Measurements from ENCODE around the gene PACRG.

PACRG gene

DNA sequence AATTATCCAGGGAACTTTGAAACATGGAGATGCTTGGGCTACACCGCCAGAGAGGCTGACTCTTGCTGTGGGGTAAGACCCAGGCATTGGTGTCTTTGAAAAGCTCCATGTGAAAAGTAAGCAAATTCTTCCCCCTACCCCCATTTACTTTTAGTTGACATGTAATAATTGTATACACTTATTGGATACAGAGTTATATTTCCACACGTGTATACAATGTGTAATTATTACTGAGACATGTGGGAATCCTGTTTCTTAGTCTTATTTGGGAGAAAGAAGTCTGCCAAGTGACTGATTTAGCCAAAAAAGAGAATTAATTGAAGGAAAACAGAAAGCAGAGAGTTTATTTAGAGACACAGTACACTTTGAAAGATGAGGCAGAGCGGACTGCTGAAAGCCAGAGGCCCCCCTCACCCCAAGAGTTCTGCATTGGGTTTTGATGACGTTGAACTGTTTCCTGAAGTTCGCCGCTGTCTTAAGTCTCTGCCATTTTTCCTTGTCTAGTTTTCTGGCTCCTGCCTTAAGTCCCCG lies 193.8 kb downstream of the PACRG start:
- DNase-seq (ENCODE audit: low spot score), result no peak
- Mint-ChIP-seq H3K4me3 (no peak overlapping the region), H3K9me3 (peaks cover 15% of the 10 kb centered on the region), H3K36me3 (ENCODE audit: low read depth) (no peaks in the 10 kb centered on the region), H3K27me3 (ENCODE audit: low read depth) (no peaks in the 10 kb centered on the region), H3K27ac (no peak overlapping the region), H3K4me1 (ENCODE audit: low read depth) (no peaks in the 10 kb centered on the region)

DNA sequence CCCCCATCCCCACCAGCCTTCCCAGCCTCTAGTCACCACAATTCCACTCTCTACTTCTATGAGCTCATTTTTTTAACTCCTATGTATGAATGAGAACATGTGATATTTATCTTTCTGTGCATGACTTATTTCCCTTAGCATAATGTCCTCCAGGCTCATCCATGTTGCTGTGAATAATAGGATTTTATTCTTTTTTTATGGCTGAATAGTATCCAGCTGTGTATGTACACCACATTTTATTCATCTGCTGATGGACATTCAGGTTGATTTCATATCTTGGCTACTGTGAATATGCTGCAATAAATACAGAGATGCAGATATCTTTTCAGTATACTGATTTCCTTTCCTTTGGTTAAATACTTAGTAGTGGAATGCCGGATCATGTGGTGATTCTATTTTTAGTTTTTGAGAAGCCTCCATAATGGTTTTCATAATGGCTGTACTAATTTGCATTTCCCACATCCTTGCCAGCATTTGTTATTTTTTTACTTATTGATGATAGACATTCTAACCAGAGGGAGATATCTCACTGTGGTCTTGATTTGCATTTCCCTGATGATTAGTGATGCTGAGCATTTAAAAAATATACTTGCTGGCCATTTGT lies 194.9 kb downstream of the PACRG start:
- Mint-ChIP-seq H3K4me1 (ENCODE audit: low read depth) (no peaks in the 10 kb centered on the region), H3K36me3 (ENCODE audit: low read depth) (no peaks in the 10 kb centered on the region), H3K4me3 (no peak overlapping the region), H3K27ac (no peak overlapping the region), H3K27me3 (ENCODE audit: low read depth) (no peaks in the 10 kb centered on the region), H3K9me3 (peaks cover 19% of the 10 kb centered on the region)
- DNase-seq (ENCODE audit: low spot score), result no peak

DNA sequence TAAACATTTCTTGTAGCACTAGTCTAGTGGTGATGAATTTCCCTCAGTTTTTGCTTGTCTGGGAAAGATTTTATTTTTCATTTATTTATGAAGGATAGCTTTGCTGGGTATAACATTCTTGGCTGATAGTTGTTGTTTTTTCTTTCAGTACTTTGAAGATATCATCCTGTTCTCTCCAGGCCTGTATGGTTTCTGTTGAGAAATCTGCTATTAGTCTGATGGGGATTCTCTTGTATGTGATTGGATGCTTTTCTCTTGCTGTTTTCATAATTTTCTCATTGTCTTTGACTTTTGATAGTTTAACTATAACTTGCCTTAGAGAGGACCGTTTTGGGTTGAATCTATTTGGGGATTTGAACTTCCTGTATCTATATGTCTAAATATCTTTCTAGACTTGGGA lies 207.1 kb downstream of the PACRG start:
- Mint-ChIP-seq H3K27ac (no peak overlapping the region), H3K9me3 (peaks cover 30% of the 10 kb centered on the region), H3K36me3 (ENCODE audit: low read depth) (no peaks in the 10 kb centered on the region), H3K4me1 (ENCODE audit: low read depth) (no peaks in the 10 kb centered on the region), H3K27me3 (ENCODE audit: low read depth) (no peaks in the 10 kb centered on the region), H3K4me3 (no peak overlapping the region)
- no peak for DNase-seq (ENCODE audit: low spot score)

DNA sequence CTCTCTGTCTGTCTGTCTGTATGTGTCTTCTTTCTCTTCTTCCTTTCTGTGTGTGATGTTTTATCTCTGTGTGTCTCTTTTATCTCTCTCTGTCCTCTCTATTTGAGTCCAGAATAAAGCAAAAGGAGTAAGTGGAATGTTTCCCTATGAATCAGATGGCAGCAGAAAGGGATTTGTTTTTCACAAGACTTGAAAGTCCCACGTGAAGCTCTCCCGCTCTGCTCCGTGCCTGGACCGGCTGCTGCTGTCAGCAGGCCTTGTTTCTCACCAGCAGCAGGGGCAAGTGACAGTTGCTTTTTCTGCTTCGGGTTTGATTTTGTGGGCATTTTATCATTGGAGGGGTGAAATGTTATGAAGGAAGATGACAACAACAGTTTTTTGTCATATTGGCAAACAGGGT lies 212.7 kb downstream of the PACRG start:
- no peak for DNase-seq (ENCODE audit: low spot score)
- H3K27ac Mint-ChIP-seq, result no peak overlapping the region
- peaks cover 31% of the 10 kb centered on the region for H3K9me3 Mint-ChIP-seq
- no peaks in the 10 kb centered on the region for H3K4me1 Mint-ChIP-seq (ENCODE audit: low read depth)
- no peaks in the 10 kb centered on the region for H3K27me3 Mint-ChIP-seq (ENCODE audit: low read depth)
- H3K4me3 Mint-ChIP-seq, result no peak overlapping the region
- no peaks in the 10 kb centered on the region for H3K36me3 Mint-ChIP-seq (ENCODE audit: low read depth)

DNA sequence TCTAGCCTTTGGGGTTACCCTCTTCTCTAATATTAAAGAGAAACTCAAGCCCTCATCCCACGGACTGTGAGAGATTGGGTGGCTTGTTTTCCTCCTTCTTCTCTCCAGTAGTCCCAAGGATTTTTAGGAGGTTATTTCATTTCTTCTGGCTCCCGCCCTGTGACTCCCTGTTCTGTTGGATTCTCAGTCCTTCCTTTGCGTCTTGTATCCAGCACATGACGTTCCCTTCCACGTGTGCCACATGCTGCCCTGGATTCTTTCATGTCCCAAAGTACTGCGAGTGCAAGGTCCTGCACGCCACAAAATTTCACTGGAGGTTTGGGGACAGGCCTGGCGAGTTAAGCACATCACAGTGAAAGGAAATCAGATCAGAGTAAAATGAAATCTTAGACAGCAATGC lies 213.4 kb downstream of the PACRG start:
- Mint-ChIP-seq H3K36me3 (ENCODE audit: low read depth) (no peaks in the 10 kb centered on the region), H3K27me3 (ENCODE audit: low read depth) (no peaks in the 10 kb centered on the region), H3K9me3 (peaks cover 26% of the 10 kb centered on the region), H3K4me1 (ENCODE audit: low read depth) (no peaks in the 10 kb centered on the region), H3K4me3 (no peak overlapping the region), H3K27ac (no peak overlapping the region)
- no peak for DNase-seq (ENCODE audit: low spot score)

DNA sequence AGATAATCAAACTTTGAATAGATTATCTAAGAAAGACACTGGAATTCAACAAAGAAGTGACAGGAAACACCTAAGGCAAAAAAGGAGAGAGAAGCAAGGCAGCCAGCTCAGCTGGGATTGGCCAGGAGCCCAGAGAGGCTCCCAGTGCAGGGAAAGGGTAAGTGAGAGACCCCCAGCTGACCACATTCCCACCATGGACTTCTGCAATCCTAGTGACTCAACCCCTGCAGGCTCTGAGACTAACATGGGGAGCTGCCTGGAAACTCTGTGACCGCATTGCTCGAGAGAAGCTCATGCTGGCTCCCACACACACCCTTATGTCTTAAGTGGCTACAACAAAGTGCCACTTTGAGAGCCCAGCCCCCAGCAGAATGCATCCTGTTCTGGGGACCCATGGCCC lies 215.1 kb downstream of the PACRG start:
- Mint-ChIP-seq H3K4me3 (no peak overlapping the region), H3K27me3 (ENCODE audit: low read depth) (no peaks in the 10 kb centered on the region), H3K36me3 (ENCODE audit: low read depth) (no peaks in the 10 kb centered on the region), H3K4me1 (ENCODE audit: low read depth) (no peaks in the 10 kb centered on the region), H3K27ac (no peak overlapping the region), H3K9me3 (peaks cover 23% of the 10 kb centered on the region)
- DNase-seq (ENCODE audit: low spot score), result no peak

DNA sequence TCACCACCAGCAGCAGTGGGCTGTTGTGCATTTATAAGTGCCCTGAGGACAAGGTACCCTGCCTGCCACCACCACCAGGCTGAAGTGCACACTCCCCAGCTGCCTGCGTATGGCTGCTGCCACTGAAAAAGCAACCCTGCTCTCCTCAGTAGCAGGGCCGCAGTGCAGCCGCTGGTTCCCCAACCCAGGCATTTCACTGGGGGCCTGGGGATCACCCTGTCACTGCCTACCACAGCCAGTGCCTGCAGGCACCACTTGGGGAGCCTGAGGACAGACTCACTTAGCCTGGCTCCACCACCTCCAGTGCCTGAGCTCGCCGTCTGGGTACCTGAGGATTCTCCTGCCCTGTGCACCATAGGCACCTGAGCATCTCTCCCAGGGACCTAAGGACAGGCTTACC lies 215.6 kb downstream of the PACRG start:
- no peak overlapping the region for H3K4me3 Mint-ChIP-seq
- H3K27me3 Mint-ChIP-seq (ENCODE audit: low read depth), result no peaks in the 10 kb centered on the region
- H3K9me3 Mint-ChIP-seq, result peaks cover 23% of the 10 kb centered on the region
- no peaks in the 10 kb centered on the region for H3K4me1 Mint-ChIP-seq (ENCODE audit: low read depth)
- no peaks in the 10 kb centered on the region for H3K36me3 Mint-ChIP-seq (ENCODE audit: low read depth)
- no peak for DNase-seq (ENCODE audit: low spot score)
- H3K27ac Mint-ChIP-seq, result no peak overlapping the region

DNA sequence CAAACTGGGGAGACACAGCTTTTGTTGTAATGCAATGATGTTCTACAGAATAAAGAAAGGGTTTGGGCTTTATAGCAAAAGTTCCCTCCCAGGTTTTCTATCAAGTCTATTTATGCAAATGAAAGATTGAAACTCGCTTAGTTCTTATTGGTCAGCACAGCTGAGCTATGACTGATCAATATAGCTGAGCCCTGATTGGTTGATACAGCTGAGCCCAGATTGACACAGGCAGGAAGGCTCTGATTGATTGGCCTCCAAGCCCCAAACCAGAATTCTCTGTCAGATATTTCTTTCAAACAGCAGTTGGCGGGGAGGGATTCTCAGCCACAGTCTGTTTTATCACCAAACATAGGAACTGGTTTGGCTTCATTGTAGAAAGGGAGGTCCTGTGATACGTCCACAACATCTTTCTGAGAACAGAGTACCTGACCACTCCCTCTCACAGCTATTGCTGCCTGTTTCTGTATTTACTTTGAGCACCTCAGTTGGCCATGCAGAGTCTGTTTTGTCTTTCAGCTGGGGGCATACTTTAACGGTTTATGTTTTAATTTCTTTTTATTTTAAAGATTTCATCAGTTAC lies 223.5 kb downstream of the PACRG start:
- no peak overlapping the region for H3K27ac Mint-ChIP-seq
- H3K9me3 Mint-ChIP-seq, result peaks cover 3% of the 10 kb centered on the region
- DNase-seq (ENCODE audit: low spot score), result no peak
- no peaks in the 10 kb centered on the region for H3K4me1 Mint-ChIP-seq (ENCODE audit: low read depth)
- H3K4me3 Mint-ChIP-seq, result no peak overlapping the region
- no peaks in the 10 kb centered on the region for H3K27me3 Mint-ChIP-seq (ENCODE audit: low read depth)
- no peaks in the 10 kb centered on the region for H3K36me3 Mint-ChIP-seq (ENCODE audit: low read depth)

DNA sequence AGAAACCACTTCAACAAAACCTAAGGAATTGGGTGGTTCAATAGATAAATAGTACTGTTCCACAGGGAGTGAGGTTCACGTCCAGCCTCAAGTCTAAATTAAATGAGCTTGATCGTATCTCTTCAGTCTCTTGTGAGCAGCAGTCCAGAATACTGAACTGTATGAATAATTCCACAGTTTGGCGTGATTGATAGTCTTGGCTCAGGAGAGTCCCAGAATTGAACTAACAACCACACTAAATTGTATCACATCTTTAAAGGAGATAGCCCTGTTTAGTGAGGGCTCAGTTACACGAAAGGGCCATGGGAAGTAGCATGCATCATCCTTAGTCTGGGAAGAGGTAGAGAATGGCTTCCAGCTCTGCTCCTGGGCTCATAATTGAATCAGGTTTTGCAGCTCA lies 224.6 kb downstream of the PACRG start:
- H3K4me3 Mint-ChIP-seq, result no peak overlapping the region
- no peak overlapping the region for H3K27ac Mint-ChIP-seq
- H3K27me3 Mint-ChIP-seq (ENCODE audit: low read depth), result no peaks in the 10 kb centered on the region
- H3K9me3 Mint-ChIP-seq, result peaks cover 3% of the 10 kb centered on the region
- H3K36me3 Mint-ChIP-seq (ENCODE audit: low read depth), result no peaks in the 10 kb centered on the region
- no peak for DNase-seq (ENCODE audit: low spot score)
- H3K4me1 Mint-ChIP-seq (ENCODE audit: low read depth), result no peaks in the 10 kb centered on the region

DNA sequence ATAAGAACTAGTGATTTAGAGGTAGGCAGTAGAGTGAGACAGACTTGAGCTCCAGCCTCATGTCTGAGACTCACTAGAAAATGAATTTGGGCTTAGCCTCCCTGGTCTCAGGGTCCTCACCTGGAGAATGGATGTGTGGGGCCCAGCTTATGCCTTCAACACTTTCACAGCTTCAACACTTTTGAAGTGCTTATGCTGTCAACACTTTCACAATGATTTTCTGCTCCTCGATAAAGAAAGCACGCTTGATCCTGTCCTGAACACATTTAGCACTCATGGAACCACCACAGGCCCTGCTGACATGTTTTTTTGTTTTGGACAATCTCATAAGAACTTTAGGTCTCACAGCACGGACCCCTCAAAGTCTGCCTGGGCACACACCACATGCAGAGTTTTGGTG lies 229.3 kb downstream of the PACRG start:
- Mint-ChIP-seq H3K4me3 (no peak overlapping the region), H3K27ac (no peak overlapping the region), H3K4me1 (ENCODE audit: low read depth) (no peaks in the 10 kb centered on the region), H3K36me3 (ENCODE audit: low read depth) (no peaks in the 10 kb centered on the region), H3K9me3 (peaks cover 8% of the 10 kb centered on the region), H3K27me3 (ENCODE audit: low read depth) (no peaks in the 10 kb centered on the region)
- no peak for DNase-seq (ENCODE audit: low spot score)

DNA sequence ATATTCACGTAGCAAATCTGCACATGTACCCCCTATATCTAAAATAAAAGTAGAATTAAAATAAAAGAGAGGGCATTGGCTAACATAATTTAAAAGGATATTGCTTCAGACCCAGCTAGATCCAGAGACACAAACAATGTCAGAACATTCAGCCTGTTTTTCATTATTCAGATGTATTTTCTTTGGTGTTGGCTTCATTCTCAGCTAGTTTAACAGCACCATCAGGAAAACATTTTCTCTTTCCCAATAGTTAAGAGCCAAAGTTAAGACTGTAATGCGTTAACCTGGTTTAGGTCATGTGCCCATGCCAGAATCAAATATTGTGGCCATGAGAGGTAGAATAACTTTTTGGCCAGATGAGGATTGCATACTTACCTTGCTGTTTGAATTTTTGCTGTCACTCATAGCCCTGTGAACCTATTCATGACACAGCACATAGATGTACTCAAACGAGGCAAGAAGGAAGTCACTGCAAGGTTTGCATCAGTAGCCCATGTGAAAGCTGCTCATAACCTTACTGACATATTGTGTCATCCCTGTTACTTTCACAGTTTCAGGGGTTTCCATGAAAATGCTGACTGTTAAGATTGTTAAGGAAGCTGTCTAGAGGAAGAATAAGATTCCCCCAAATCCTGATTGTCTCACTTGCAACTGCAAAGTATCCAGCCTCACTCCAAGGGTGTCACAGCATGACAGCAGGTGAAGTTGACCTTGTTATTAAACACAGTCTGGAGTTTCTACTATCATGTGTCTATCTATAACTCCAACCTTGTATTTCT lies 233.1 kb downstream of the PACRG start:
- H3K4me3 Mint-ChIP-seq, result no peak overlapping the region
- H3K27ac Mint-ChIP-seq, result no peak overlapping the region
- peaks cover 5% of the 10 kb centered on the region for H3K9me3 Mint-ChIP-seq
- H3K36me3 Mint-ChIP-seq (ENCODE audit: low read depth), result no peaks in the 10 kb centered on the region
- no peaks in the 10 kb centered on the region for H3K4me1 Mint-ChIP-seq (ENCODE audit: low read depth)
- no peak for DNase-seq (ENCODE audit: low spot score)
- H3K27me3 Mint-ChIP-seq (ENCODE audit: low read depth), result no peaks in the 10 kb centered on the region

DNA sequence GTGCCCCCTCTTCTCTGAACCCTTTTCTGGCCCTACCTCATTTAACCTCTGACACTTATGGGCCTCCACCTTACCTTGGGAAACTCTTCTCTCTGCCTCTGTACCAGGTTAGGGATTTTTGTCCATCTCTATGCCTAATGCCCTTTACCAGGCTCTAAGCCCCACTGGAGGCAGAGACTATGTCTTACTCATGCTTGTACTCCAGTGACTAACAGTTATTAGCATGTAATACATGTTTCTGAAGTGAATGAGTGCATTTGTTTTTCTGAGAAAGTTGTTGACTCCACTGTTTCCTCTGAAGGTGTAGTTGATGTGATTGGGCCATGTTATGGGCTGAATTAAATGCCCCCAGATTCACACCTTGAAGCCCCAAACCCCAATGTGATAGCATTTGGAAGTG lies 234.3 kb downstream of the PACRG start:
- Mint-ChIP-seq H3K4me3 (no peak overlapping the region), H3K9me3 (peaks cover 5% of the 10 kb centered on the region), H3K27me3 (ENCODE audit: low read depth) (no peaks in the 10 kb centered on the region)

DNA sequence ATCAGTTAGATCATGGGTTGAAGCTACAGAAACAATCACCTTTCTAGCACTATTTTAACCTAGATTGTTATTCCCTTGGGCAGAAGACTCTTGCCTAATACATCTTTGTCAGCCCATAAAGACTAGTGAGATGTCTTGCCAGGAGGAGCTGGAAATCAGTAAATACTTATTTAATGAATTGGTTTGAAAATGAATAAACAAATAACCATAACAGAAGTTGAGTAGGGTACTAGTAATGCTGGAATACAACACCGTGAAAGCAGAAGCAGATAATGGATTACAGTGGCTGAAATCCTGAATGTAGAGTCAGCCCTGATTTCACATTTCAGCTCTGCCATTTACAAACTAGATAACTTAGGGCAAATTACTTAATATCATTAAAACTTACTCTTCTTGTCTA lies 236.1 kb downstream of the PACRG start:
- Mint-ChIP-seq H3K9me3 (peaks cover 10% of the 10 kb centered on the region), H3K4me1 (ENCODE audit: low read depth) (no peaks in the 10 kb centered on the region), H3K4me3 (no peak overlapping the region), H3K27me3 (ENCODE audit: low read depth) (no peaks in the 10 kb centered on the region), H3K27ac (no peak overlapping the region), H3K36me3 (ENCODE audit: low read depth) (no peaks in the 10 kb centered on the region)
- no peak for DNase-seq (ENCODE audit: low spot score)

More for the DNA sequence above, 234.3 kb downstream of the PACRG start:
- H3K27ac Mint-ChIP-seq, result no peak overlapping the region
- no peak for DNase-seq (ENCODE audit: low spot score)
- H3K36me3 Mint-ChIP-seq (ENCODE audit: low read depth), result no peaks in the 10 kb centered on the region
- no peaks in the 10 kb centered on the region for H3K4me1 Mint-ChIP-seq (ENCODE audit: low read depth)

DNA sequence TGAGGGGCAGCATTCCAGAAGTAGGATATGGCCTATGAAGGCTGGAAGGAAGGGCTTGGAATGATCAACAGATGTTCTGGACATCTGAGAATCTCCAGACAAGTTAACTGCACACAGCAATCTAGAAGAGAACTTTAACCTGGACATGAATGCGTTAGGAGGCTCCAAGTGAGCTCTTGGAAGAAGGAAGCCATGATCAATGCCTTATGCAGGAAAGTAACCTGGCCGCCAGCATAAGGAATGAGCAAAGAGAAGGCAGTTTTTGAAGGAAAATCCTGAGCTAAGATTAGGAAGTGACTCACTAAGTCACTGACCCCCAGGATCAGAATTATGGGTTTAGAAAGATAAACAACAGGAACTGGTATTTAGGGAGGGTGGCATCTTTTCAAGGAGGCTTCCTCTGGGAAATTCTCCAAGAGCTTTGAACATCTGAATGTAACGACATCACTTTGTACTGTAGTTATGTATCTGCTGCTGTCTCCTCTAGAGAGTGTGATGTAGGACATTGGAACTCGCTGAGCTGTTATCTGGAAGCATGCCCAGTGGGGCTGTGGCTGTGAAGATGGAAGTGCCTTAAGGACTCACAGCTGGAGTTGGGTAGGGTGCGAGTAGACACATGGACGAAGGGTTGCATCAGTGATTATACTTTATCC lies 236.8 kb downstream of the PACRG start:
- DNase-seq (ENCODE audit: low spot score), result no peak
- Mint-ChIP-seq H3K27ac (no peak overlapping the region), H3K4me1 (ENCODE audit: low read depth) (no peaks in the 10 kb centered on the region), H3K27me3 (ENCODE audit: low read depth) (no peaks in the 10 kb centered on the region), H3K36me3 (ENCODE audit: low read depth) (no peaks in the 10 kb centered on the region), H3K4me3 (no peak overlapping the region), H3K9me3 (peaks cover 12% of the 10 kb centered on the region)

Data from T-helper 2 cell treated with Interferon-gamma antibody and Interleukin-4, amounts not matched to agents 5 μg/mL and 100 μg/mL, for 36 hours (primary cell).